HFF-Myc (cell line): ENCODE data around the gene CHCHD10.

Source experiments
- DNase-seq: peaks from one replicate; pipeline ENCODE4 v3.0.0-alpha.2; 2011; ENCODE audit warnings: low read depth; ENCODE audit errors: extremely low read depth
- H3K4me3 ChIP-seq: replicated peaks from 2 replicates; pipeline ENCODE4 v1.5.1; 2011; ENCODE audit warnings: low read depth, mild to moderate bottlenecking, control low read depth, low read length
- TF ChIP-seq, protein P1 (sequence below): IDR thresholded peaks from 2 replicates; pipeline ENCODE4 v1.5.1; 2012; ENCODE audit warnings: mild to moderate bottlenecking, low read depth, low read length, control low read depth; ENCODE audit errors: missing control alignments

Gene CHCHD10

DNA sequence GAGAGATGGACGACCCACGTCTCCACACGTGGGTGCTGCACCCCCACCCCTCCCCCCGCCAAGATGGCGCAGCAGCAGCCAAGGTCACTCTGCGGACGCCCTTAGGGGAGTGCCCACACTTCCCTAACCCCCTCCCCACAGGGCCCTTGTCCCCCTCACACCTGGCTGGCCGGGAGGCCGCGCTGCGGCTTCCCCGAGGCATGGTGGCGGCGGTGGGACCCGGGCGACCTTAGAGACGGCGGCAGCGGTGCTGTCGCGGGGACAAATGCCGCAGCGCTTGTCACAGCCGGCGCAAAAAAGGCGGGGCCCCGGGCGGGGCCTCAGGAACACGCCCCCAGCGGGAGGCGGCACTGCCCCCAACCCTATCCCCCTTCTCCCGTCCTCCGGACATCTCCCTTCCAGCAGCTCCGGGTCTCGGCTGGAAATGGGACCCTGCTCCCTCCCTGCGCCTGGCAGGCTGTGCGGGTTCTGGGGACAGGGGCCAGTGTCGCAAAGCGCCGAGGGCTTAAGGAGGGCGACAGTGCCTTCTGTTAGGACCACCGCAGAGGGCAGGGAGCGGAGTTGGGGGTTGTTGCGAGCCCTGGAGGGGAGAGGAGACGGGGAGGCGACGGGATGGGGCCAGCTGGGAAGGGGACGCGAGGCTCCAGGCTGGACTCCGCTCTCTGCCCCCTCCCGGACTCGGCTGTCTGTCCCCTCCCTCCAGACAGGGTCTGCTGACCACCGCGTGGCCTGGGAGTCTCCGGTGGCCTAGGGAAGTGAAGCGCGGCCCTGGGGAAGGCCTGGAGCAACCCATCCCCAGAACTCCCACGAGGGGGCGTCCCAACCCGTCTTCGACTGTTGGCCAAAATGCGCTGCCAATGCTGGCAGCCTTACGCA is at the start of gene CHCHD10:
Gene CHCHD10, minus strand, starts transcription at position 300 of the 876 bp plus-strand sequence. Its CDS starts 98 bp downstream, at position 202.
- peak within 1 kb of the TSS; percentile 57 for H3K4me3 ChIP-seq
- TF ChIP-seq, protein P1, sequence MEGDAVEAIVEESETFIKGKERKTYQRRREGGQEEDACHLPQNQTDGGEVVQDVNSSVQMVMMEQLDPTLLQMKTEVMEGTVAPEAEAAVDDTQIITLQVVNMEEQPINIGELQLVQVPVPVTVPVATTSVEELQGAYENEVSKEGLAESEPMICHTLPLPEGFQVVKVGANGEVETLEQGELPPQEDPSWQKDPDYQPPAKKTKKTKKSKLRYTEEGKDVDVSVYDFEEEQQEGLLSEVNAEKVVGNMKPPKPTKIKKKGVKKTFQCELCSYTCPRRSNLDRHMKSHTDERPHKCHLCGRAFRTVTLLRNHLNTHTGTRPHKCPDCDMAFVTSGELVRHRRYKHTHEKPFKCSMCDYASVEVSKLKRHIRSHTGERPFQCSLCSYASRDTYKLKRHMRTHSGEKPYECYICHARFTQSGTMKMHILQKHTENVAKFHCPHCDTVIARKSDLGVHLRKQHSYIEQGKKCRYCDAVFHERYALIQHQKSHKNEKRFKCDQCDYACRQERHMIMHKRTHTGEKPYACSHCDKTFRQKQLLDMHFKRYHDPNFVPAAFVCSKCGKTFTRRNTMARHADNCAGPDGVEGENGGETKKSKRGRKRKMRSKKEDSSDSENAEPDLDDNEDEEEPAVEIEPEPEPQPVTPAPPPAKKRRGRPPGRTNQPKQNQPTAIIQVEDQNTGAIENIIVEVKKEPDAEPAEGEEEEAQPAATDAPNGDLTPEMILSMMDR = peak; percentile 82
- DNase-seq = no peak

DNA sequence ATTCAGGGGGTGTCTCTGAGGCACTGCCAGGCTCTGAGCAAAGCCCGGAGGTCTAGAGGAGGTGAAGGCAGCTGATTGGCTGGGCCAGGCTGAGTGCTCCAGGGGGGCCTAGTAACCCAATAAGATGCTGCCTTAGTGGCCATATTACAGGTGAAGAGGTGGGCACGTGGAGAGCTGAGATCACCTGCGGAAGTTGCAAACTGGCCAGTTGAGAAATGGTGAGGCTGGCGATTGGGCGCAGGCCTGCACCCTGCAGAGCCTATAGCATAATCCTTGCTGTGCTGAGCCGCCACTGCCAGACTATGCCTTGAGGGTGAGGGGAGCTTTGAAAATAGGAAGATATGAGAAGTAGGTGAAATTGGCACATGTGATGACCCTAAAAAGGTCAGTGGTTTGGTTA is 49.4 kb upstream of the CHCHD10 start:
- TF ChIP-seq, protein P1 = no peak
- H3K4me3 ChIP-seq = no peak overlapping the region
- DNase-seq = no peak

DNA sequence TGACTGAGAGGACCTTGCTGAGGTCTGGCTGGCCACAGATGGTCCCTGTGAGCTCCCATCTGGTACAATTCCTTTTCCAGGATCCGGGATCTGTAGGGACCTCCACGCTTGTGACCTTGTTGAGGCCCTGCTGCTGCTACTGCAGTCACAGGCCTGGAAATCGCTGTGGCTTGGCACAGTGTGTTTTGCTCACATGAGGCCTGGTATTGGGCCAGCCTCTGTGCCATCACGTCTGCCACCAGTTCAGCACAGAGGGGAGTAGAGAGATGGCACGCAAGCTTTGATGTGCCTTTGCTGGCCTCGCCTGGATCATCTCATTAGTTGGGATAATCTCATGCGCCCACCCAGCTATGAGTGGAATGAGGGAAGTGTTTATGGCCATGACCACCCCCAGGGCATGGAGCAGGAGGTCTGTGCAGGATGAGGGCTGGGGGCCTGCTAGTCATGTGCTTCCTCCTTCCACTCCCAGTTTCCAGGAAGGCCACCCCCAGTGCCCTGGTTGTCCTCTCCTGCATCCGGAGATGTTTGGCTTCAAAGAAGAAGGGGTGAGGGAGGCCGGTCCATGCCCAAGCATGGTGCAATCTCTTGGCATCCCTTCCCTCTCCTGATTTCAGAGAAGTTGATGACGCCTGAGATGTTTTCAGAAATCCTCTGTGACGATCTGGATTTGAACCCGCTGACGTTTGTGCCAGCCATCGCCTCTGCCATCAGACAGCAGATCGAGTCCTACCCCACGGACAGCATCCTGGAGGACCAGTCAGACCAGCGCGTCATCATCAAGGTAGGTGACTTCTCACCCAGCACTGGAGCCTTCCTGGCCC is 48.6 kb upstream of the CHCHD10 start:
- no peak overlapping the region for H3K4me3 ChIP-seq
- no peak for DNase-seq
- TF ChIP-seq, protein P1 = no peak

DNA sequence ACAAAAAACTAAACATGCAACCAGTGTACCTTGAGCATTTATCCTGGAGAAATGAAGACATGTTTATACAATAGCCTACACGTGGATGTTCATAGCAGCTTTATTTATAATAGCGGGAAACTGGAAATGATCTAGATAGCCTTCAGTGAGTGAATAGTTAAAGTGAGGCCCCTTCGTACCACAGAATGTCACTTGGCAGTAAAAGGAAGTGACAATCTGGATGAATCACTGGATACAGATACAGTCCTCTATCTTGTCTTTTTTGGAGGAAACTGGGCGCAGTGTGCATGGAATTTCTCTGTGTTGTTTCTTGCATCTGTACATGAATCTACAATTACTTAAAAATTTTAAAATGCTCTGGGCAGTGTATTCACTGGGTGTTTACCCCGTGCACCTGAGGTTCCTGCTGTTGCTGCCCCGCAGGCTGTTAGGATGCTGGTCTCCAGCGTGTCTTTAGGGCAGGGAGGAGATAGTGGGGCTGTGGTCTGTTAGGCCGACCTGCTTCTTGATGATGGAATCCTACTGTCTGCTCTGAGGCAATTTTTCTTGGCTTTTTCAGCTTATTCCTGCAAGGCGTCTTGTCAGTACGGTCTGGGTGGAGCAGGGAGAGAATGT is 47.9 kb upstream of the CHCHD10 start:
- no peak overlapping the region for H3K4me3 ChIP-seq
- no peak for DNase-seq
- TF ChIP-seq, protein P1 = no peak

DNA sequence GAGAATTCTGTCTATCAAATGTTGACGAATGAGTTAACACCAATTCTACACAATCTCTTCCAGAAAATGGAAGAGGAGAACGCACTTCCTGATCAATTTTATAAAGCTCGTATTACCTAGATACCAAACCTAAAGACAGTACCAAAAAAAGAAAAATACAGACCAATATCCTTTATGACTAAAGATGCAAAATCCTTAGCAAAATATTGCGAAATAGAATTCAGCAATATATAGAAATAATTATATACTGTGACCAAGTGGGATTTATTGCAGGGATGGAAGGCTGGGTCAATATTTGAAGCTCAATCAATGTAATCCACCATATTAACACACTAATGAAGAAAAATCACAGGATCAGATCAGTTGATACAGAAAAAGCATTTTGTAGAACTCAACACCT is 44.6 kb upstream of the CHCHD10 start:
- no peak overlapping the region for H3K4me3 ChIP-seq
- TF ChIP-seq, protein P1 = no peak
- DNase-seq = no peak

DNA sequence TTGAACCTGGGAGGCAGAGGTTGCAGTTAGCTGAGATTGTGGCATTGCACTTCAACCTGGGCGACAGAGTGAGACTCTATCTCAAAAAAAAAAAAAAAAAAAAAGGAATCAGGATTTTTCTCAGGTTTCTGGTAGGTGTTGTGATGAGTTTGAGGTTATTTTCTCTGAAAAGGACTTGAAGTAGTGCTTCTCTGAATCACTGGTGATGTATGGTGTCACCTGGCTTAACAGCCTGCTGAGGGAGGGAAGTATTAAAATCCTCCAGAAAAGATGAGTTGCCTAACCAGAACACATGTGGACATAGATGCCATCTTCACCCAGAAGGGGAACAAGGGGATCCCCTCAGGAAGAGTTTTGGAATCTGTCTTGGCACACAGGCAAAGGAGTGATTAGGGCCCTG is 39.1 kb upstream of the CHCHD10 start:
- TF ChIP-seq, protein P1 = no peak
- H3K4me3 ChIP-seq = no peak overlapping the region
- no peak for DNase-seq
